Measurements from ENCODE around the gene MOCS1. TPM values are rescaled to one million over a fixed set of nuclear protein-coding genes. Genes with fewer than 3 reads are reported as not detected.

MOCS1 gene
- total RNA-seq, 1 donor from 2014 or later: 3.8 TPM

DNA sequence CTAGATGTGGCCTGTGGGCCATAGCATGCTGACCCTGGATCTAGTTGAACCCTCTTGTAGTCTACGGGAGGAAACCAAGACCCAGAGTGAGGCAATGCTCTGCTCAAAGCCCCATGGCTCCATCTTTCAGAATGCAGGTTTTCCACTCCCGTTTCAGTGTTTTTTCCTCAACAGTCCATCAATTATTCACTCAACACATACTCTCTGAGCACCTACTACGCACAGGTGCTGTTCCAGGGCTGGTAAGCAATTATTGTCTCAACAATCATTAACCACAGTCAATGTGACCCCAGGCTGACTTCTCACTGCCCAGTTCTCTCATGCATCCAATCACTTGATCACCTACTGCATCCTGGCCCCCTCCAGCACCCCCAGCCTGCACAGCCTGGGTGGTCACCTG, 20.0 kb downstream of the MOCS1 start:
- no peaks in the 10 kb centered on the region for H3K27me3 Mint-ChIP-seq (ENCODE audit: low read depth)
- no peaks in the 10 kb centered on the region for H3K36me3 Mint-ChIP-seq
- no peaks in the 10 kb centered on the region for H3K4me1 Mint-ChIP-seq
- DNase-seq (ENCODE audit: low spot score in 2 of 2, unreplicated experiment in 2 of 2): no peak
- TF ChIP-seq, protein P1, sequence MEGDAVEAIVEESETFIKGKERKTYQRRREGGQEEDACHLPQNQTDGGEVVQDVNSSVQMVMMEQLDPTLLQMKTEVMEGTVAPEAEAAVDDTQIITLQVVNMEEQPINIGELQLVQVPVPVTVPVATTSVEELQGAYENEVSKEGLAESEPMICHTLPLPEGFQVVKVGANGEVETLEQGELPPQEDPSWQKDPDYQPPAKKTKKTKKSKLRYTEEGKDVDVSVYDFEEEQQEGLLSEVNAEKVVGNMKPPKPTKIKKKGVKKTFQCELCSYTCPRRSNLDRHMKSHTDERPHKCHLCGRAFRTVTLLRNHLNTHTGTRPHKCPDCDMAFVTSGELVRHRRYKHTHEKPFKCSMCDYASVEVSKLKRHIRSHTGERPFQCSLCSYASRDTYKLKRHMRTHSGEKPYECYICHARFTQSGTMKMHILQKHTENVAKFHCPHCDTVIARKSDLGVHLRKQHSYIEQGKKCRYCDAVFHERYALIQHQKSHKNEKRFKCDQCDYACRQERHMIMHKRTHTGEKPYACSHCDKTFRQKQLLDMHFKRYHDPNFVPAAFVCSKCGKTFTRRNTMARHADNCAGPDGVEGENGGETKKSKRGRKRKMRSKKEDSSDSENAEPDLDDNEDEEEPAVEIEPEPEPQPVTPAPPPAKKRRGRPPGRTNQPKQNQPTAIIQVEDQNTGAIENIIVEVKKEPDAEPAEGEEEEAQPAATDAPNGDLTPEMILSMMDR (IDR thresholded peaks at IDR 0.05; ENCODE audit: unreplicated experiment): no peak
- H3K9me3 Mint-ChIP-seq: no peaks in the 10 kb centered on the region
- H3K27ac Mint-ChIP-seq: no peak overlapping the region
- H3K4me3 Mint-ChIP-seq: no peak overlapping the region

DNA sequence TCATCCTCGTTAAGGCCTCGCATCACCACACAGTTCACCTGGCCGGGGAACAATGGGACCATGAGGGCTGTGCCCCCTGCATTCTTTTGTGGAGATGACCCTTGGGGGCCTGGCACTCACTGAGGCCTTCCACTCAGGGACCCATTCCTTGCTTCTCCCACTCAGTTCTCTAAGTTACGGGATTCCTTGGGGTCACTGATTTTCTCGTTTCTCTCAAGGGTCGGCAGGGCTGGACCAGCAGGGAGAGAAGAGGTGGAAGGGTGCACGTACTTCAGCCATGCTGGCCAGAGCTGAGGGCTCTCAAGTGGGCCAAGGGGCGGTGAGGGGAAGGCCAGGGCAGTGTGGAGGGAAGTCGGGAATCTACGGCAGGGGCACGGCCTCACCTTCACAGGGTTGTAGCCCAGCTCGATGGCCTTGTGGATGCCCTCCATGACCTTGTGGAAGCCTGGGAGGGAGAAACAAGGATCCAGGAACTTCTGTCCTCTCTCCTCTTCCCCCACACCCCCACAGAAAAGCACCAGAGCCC, 20.8 kb downstream of the MOCS1 start:
- H3K4me3 Mint-ChIP-seq: no peak overlapping the region
- TF ChIP-seq, protein P1 (IDR thresholded peaks at IDR 0.05; ENCODE audit: unreplicated experiment): no peak
- no peaks in the 10 kb centered on the region for H3K4me1 Mint-ChIP-seq
- H3K27me3 Mint-ChIP-seq (ENCODE audit: low read depth): no peaks in the 10 kb centered on the region
- DNase-seq (ENCODE audit: low spot score in 2 of 2, unreplicated experiment in 2 of 2): no peak
- H3K36me3 Mint-ChIP-seq: no peaks in the 10 kb centered on the region
- no peak overlapping the region for H3K27ac Mint-ChIP-seq
- no peaks in the 10 kb centered on the region for H3K9me3 Mint-ChIP-seq

DNA sequence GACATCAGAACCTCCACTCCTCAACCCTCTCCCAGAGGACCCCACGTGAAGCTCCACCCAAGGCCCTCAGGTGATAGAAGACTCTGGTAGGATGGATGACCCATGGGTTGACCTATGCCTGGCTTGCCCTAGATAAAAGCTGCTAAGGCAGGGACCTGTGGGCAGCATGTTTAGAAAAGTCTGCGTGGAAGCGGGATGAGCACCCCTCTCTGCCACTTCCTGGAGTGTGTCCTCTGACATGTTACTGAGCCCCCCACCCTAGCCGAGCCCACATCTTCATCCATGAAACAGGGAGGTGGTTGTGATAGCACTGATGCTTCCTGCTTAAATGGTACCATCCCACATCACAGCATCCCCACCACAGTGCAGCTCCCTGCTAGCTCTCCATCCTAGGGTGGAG, 21.8 kb downstream of the MOCS1 start:
- no peaks in the 10 kb centered on the region for H3K9me3 Mint-ChIP-seq
- DNase-seq (ENCODE audit: low spot score in 2 of 2, unreplicated experiment in 2 of 2): no peak
- no peaks in the 10 kb centered on the region for H3K4me1 Mint-ChIP-seq
- TF ChIP-seq, protein P1 (IDR thresholded peaks at IDR 0.05; ENCODE audit: unreplicated experiment): no peak
- H3K27ac Mint-ChIP-seq: no peak overlapping the region
- H3K36me3 Mint-ChIP-seq: no peaks in the 10 kb centered on the region
- no peak overlapping the region for H3K4me3 Mint-ChIP-seq
- no peaks in the 10 kb centered on the region for H3K27me3 Mint-ChIP-seq (ENCODE audit: low read depth)

DNA sequence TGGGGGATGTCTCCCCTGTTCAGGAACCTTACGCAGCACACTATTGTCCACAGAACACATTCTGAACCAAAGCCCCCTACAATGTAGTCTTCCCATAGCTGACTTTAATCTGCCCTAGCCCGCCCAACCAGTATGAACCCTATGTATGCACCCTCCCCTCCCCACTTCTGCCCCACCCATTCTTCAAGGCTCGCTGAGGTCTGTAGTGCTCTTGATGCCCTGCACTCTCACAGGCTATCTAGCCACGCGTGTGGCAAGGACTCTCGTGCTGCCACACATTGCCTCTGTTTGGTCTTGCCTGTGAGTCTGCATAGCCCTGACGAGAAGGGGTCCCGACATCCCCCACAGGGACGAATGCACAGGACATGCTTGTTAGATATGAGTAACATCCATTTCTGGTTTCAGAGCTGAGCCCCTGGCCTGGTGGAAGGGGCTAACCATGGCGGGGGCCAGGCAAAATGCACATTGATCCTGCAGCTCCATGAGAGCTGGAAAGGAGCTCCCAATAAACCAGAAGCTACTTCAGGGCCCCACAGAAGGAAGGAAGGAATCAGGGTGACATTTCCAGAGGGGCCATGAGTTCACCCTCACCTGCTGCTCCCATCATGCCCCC, 22.6 kb downstream of the MOCS1 start:
- Mint-ChIP-seq H3K9me3 (no peaks in the 10 kb centered on the region), H3K36me3 (no peaks in the 10 kb centered on the region), H3K27me3 (ENCODE audit: low read depth) (no peaks in the 10 kb centered on the region), H3K4me3 (no peak overlapping the region), H3K27ac (no peak overlapping the region), H3K4me1 (no peaks in the 10 kb centered on the region)
- TF ChIP-seq, protein P1 (IDR thresholded peaks at IDR 0.05; ENCODE audit: unreplicated experiment): no peak
- DNase-seq (ENCODE audit: low spot score in 2 of 2, unreplicated experiment in 2 of 2): no peak

DNA sequence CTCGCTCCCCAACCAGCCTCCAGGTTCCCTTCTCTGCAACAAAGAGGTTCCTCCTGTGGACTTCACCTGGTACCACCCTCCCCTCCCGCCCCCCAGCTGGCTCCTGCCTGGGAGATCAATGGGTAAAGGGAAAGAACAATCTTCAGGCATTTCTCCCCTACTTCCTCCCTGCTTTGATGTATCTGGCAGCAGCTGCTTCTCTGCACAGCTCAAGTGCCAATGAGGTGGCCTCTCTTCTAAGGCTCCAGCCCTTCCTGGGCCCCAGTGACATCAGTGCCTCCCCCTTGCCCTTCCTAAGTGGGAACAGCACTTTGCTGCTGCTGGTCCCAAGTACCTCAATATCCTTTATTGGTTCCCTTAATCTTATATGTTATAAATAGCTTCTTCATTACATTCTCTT, 23.5 kb downstream of the MOCS1 start:
- Mint-ChIP-seq H3K9me3 (no peaks in the 10 kb centered on the region), H3K27ac (no peak overlapping the region), H3K4me3 (no peak overlapping the region), H3K4me1 (no peaks in the 10 kb centered on the region), H3K36me3 (no peaks in the 10 kb centered on the region), H3K27me3 (ENCODE audit: low read depth) (no peaks in the 10 kb centered on the region)
- no peak for DNase-seq (ENCODE audit: low spot score in 2 of 2, unreplicated experiment in 2 of 2)
- TF ChIP-seq, protein P1 (IDR thresholded peaks at IDR 0.05; ENCODE audit: unreplicated experiment): no peak

All from mesothelial cell of epicardium (in vitro differentiated cells).